Activated CD8-positive, alpha-beta memory T cell treated with anti-CD3 and anti-CD28 coated beads for 36 hours (primary cell): Measurements from ENCODE around the gene RD3L. TPM values are rescaled to one million over a fixed set of nuclear protein-coding genes. Genes with fewer than 3 reads are reported as not detected.

Source experiments
- CTCF ChIA-PET: fragments of 350-600 bp; sonication (Branson Sonifier 250); formaldehyde crosslinking; loops from one replicate; lab custom pipeline; 2021; ENCODE audit warnings: antibody characterized with exemption; lab: Charles Lee
- POLR2A ChIA-PET: fragments of 350-600 bp; sonication (Branson Sonifier 250); formaldehyde crosslinking; loops from one replicate; lab custom pipeline; 2021; ENCODE audit warnings: antibody characterized with exemption; lab: Charles Lee
- total RNA-seq, 2 experiments: library from RNA; stranded (reverse); gene quantifications; one replicate each; pipeline ENCODE4 v1.2.3, GENCODE V29; 2021

RD3L gene
- total RNA-seq, 2 experiments from 2014 or later = not detected

DNA sequence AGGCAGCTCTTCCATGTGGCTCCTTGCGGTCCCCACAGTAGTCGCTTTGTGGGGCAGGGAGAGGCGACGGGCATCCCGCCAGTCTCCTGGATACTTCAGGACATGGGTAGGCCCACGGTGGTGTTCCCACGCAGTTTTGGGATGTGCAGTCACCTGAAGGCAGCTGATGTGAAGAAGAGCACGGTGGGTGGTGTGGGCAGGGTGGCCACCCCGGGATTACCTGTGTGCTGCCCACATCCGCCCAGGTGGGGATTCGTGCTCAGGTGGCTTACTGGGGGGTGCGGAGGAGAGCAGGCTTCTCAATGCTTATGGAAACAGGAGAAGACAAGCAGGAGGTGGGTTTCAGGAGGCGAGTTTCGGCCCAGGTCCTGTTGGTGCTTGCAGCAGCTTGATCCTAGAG lies 42.5 kb downstream of the RD3L start:
- CTCF ChIA-PET = interaction anchor here (0.5 to 2.6 kb wide), 4 partner anchors 10 to 129 kb away, joined by 3 to 20 read pairs (median 8); no protein-coding TSS in a partner anchor
- POLR2A ChIA-PET = no interaction called here

DNA sequence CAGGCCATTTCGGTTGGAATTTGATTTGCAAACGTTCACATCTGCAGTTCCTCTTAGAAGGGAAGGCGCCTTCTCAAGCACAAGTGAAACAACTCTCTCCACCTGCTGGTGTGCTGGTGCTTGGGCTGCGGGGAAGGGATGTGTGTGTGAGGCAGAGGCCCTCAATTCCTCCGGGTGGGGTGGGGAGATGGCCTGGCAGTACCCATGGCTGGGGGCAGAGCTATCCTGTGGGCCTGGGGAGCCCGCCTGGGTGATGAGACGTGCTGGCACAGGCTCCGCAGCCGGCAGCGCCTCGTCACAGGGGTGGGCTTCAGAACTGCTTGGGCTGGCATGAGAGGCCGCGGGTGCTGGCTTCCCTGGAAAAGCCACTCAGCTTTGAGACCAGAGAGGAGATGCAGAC lies 43.0 kb downstream of the RD3L start:
- CTCF ChIA-PET = interaction anchor here (2.6 kb wide), 1 partner anchor 10 kb away, joined by 20 read pairs; no protein-coding TSS in a partner anchor
- POLR2A ChIA-PET = no interaction called here

DNA sequence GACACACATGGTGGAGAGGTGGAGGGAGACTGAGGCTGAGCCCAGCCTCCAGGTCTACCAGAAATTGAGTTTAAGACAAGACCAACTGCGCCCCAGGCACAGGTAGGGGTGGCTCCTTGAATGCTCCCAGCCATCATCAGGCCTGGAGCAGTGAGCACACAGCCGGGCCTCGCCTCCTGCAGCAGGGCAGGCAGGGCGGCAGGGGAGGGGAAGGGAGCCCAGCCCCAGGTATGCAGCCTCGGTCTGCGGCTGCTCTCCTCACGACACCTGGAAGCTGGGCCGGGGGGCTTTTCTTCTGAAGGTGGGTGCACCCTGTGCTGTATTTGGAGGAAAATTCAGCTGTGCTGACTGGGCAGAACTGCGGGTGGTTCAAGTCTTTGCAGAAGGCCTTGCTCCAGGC lies 43.6 kb downstream of the RD3L start:
- ChIA-PET CTCF (no interaction called here), POLR2A (no interaction called here)

DNA sequence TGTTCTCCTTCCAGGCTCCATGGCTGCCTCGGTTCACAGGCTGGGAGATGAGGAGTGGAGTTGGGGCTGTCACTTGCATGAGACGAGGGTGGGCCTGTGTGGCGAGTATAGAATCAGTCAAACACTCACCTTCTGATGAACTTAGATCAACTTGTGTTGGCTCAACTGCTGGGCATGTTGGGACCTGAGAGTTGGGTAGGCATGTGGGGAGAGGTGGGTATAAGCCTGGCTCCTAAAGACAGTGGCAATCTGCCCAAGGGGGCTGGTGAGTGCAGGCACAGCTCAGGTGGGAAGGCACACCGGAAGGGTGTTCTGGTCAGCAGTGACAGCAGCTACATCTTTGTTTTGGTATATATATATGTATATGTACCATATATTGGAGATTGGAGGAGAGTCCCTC lies 44.1 kb downstream of the RD3L start:
- ChIA-PET CTCF (no interaction called here), POLR2A (no interaction called here)

DNA sequence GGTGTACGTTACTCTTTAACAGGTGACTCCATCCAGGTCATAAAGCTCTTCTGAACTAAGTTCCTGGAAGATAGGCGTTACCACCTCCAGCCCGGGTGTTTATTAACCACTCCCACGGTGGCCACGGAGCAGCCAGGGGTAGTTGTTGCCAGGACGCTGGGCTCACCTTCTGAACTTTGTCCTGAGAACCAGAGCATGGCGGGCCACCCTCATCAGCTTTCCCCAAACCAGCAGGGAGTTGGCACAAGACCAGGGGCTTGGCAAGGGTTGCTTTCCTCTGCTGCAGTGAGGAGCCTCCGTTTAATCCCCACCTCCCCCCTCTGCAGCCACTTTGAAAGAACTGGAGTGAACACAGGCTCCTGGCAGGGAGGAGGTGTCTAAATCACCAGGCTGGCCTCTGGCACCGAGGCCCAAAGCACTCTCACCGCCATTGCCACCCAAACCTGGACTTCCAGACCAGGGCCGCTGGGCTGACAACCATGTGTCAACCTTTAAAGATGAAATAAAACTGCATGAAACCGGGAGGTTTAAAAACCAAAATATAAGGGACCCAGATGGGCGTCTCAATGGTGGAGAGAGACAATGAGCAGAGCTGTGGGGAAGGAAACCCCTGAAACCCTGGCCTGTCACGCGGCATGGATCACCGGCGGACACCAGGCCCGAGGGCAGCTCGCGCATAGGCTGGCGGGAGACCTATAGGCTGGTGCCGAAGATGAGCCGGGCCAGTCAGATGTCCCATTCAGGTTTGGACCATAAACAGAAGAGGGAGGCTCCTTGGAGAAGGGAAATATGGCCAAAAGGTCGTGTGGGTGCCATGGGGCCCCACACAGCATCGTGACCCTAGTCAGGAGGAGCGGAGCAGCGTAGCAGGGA lies 45.0 kb downstream of the RD3L start:
- CTCF ChIA-PET = interaction anchor here (0.6 kb wide), 1 partner anchor 18 kb away, joined by 4 read pairs; no protein-coding TSS in a partner anchor
- POLR2A ChIA-PET = no interaction called here

DNA sequence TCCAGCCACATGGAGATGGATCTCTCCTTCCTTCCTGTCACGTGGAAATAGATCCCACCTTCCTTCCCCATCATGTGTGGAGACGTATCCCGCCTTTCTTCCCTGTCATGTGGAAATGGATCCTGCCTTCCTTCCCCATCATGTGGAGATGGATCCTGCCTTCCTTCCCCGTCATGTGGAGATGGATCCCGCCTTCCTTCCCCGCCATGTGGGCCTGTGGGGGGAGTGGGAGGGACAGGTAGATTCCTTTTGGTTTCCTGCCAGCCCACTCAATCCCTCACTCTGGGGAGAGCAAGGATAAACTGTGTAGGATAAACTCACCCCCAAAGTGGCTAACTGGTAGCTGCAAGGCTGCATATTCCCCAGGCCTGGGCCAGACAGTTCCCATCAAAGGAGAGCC lies 45.8 kb downstream of the RD3L start:
- CTCF ChIA-PET = no interaction called here
- POLR2A ChIA-PET = no interaction called here

DNA sequence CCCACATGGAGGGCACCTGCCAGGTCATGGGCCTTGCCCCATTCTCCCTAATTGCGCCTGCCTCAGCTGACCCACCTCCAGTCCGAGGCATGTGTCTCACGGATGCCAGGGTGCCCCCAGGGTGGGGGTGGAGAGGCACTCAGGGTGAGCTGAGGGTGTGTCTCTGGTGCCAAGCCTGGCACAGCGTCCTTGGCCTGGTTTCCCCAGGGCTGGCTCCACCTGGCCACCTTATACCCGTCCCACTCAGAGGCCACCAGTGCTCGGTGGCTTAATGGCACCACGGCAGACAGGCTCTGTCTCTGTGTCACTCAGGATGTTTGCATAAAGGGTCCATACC lies 47.6 kb downstream of the RD3L start:
- POLR2A ChIA-PET = no interaction called here

DNA sequence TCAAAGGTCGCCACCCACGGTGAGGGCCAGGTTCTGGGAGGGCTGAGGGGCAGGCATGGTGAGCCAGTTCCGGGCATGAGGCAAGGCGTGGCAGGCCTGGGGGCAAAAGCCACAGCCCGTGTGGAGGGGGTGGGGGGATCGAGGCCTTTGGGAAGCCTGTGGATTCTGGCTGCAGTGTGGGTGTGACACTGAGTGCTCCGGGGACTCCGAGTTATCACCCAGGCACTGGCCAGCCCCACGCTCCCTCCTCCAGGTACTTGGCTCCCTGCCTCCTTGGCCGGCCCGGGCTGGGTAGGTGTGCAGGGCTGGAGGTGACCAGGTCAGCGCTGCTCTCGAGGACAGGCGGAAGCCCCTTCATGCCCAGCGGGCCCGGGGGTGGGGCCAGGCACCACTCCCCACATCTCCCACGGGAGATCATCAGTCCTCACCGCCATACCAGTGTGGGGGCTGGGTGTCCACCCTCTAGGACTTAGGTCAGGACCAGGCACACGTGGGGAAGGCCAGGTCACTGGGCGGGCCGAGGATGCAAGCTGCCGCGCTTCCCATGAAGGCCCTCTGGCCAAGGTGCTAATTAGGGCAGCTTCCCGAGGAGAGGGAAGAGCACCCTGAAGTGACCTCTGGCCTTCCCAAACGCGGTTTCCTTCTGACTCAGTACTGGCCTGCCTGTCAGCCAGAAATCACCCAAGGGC lies 48.2 kb downstream of the RD3L start:
- POLR2A ChIA-PET = no interaction called here
- CTCF ChIA-PET = no interaction called here

More for the DNA sequence above, 47.6 kb downstream of the RD3L start:
- CTCF ChIA-PET = no interaction called here

DNA sequence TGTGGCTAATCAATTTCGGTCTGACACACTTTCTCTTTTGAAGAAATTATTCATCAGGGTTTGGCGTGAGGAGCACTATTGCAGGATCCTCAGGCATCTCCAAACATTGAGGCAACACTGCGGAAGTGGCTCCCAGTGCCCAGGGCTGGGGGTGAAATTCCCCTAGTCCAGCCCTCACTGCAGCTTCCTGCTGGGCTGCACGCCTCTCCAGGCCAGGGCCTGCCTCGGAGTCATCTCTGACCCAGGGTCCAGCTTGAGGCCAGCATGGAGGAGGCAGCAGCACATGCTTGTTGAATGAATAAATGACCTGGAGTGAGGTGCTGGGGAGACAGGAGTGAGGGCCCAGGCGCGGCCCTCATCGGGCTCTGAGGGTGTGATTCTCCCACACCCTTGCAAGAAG lies 50.1 kb downstream of the RD3L start:
- CTCF ChIA-PET = interaction anchor here (1.1 to 2.3 kb wide), 2 partner anchors 9 to 52 kb away, joined by 3 to 8 read pairs; no protein-coding TSS in a partner anchor
- POLR2A ChIA-PET = interaction anchor here (0.7 kb wide), 1 partner anchor 23 kb away, joined by 3 read pairs; no protein-coding TSS in a partner anchor

DNA sequence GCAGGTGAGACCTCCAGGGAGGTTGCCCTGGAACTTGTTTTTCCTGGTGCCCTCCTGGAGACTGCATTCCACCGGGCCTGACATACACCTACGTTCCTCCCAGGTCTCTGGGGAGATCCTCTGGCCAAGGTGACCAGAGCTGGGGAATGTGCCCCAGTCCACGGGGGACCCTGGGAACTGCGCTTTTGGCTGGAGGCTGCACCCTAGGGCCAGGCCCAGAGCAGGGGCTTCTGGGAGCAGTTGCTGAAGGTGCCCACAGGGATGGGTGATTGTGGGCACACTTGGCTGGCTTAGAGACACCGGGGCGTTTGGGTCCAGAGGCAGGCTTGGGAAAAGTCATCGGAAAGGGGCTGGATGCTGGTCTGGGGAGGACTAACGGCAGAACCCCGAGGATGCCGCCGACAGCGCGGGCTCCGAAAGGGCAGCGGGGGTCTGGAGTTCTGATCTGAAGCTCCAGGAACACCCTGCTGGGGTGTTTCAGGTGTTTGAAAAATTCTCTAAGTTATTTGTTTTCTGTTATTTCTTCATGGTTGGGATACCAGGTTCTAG lies 50.6 kb downstream of the RD3L start:
- CTCF ChIA-PET = interaction anchor here (2.3 kb wide), 1 partner anchor 9 kb away, joined by 8 read pairs; no protein-coding TSS in a partner anchor
- POLR2A ChIA-PET = interaction anchor here (0.7 kb wide), 1 partner anchor 23 kb away, joined by 3 read pairs; no protein-coding TSS in a partner anchor

DNA sequence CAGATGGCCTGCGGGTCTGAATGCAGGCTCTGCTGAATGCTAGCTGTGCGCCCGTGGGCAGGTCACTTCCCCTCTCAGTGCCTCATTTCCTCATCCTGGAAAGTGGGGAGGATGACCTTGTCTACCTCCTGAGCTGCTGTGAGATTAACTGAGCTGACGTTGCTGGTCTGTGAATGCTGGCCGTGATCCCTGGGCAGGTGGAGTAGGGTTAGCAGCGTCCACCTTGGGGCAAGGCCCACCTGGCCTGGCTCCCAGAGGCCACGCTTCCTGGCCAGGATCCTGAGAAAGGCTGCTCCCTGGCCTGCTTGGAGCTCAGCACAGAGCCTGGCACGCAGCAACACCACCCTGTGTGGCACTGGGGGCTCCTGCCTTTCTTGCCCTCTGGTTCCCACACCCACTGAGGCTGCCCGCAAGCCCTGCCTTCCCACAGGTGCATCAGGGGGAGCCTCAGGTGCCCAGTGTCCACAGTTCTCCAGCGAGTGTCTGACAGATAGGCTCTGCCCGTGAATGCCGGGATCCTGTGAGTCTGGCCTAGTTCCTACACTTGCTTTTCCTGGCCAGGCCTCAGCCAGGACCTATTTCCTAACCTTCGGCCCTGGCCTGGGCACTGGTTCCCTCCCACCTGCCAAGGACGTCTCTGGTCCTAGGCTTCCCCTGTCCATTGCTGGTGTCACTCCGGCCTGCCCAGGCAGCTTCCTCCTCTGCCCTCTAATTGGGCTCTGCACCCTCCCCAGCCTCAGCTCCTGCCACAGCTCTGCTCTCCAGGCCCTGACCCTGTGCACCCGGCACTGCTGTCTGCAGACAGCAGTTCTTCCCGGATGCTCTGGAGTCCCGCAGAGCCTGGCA lies 51.3 kb downstream of the RD3L start:
- ChIA-PET POLR2A (no interaction called here), CTCF (interaction anchor here (2.3 kb wide), 1 partner anchor 10 kb away, joined by 8 read pairs; no protein-coding TSS in a partner anchor)

Other genes starting within 250 kb of the RD3L start
- gene XRCC3, start 227.1 kb downstream of the RD3L start, total RNA-seq = 10 to 100 TPM; 60.7 to 63.5 TPM
- gene ZFYVE21, start 226.7 kb downstream of the RD3L start, total RNA-seq = 10 to 100 TPM; 15.6 to 15.9 TPM
- 10 to 100 TPM; 12.4 to 12.7 TPM for gene PPP1R13B, start 95.0 kb downstream of the RD3L start, total RNA-seq
- gene TDRD9, start 14.1 kb downstream of the RD3L start, total RNA-seq = under 1 TPM; 0.50 to 0.93 TPM
- not detected for gene ASPG, start 143.2 kb upstream of the RD3L start, total RNA-seq
- gene KIF26A, start 196.1 kb upstream of the RD3L start, total RNA-seq = under 1 TPM; 0.27 to 0.32 TPM